Adrenal gland (tissue), 5 donors: ENCODE data around the gene TEX13A.

Source experiments
- POLR2A ChIP-seq, 2 donors: fragments of 450-650 bp; IDR thresholded peaks; one replicate each; pipeline ENCODE4 v1.6.1; 2017; ENCODE audit warnings: antibody characterized with exemption in 2 of 2, mild to moderate bottlenecking in 2 of 2, moderate library complexity in 1 of 2
- TF ChIP-seq, protein P1 (sequence below), 6 experiments: fragments of 450-650 bp in 4 of 6; fragments of 200-600 bp in 2 of 6; sonication (generic) in 1 of 6; IDR thresholded peaks; 1 replicate in 5 of 6; 2 replicates in 1 of 6; pipeline versions ENCODE4 v1.5.1 to v1.8.0; 2016 to 2021; ENCODE audit warnings: antibody characterized with exemption in 6 of 6, mild to moderate bottlenecking in 2 of 6, moderate library complexity in 1 of 6
- donor health status: DM: no; HTN: no; CAD: no.

DNA sequence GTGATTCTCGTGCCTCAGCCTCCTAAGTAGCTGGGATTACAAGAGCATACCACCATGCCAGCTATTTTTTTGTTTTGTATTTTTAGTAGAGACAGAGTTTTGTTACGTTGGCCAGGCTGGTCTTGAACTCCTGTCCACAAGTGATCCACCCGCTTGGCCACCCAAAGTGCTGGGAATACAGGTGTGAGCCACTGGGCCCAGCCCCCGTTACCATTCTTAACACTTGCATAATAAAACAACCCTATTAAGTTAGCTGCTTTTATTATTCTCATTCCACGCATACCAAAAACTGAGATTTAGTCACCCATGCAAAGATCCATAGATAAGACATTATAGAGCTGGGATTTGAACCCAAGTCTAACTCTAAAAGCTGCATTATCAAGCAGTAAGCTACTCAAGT lies 6.0 kb upstream of the TEX13A start:
- TF ChIP-seq, protein P1, sequence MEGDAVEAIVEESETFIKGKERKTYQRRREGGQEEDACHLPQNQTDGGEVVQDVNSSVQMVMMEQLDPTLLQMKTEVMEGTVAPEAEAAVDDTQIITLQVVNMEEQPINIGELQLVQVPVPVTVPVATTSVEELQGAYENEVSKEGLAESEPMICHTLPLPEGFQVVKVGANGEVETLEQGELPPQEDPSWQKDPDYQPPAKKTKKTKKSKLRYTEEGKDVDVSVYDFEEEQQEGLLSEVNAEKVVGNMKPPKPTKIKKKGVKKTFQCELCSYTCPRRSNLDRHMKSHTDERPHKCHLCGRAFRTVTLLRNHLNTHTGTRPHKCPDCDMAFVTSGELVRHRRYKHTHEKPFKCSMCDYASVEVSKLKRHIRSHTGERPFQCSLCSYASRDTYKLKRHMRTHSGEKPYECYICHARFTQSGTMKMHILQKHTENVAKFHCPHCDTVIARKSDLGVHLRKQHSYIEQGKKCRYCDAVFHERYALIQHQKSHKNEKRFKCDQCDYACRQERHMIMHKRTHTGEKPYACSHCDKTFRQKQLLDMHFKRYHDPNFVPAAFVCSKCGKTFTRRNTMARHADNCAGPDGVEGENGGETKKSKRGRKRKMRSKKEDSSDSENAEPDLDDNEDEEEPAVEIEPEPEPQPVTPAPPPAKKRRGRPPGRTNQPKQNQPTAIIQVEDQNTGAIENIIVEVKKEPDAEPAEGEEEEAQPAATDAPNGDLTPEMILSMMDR (IDR thresholded peaks at IDR 0.05), result no peak
- no peak for TF ChIP-seq POLR2A (IDR thresholded peaks at IDR 0.05)
